Measurements from ENCODE around the gene MORC2. TPM values are rescaled to one million over a fixed set of nuclear protein-coding genes. Genes with fewer than 3 reads are reported as not detected.

MORC2 gene
- total and polyA plus RNA-seq, 4 experiments from 2014 or later: 9.5 to 46.3 (median 33.3) TPM

GRCh38 chr22:30891443-30891755, 77.2 kb downstream of the MORC2 start:
- H3K27me3 Mint-ChIP-seq: no peaks in the 10 kb centered on the region
- Histone ChIP-seq H3K27ac (ENCODE audit: low read depth, low read length) (no peak overlapping the region), H3K4me3 (ENCODE audit: low read length in 2 of 2) (no peak overlapping the region), H3K4me1 (ENCODE audit: insufficient read depth, low read length) (peaks cover 24% of the 10 kb centered on the region), H3K27me3 (ENCODE audit: insufficient read depth, low read length) (no peaks in the 10 kb centered on the region), H3K9me3 (ENCODE audit: control insufficient read depth in 1 of 2, low read length in 2 of 2) (no peaks in the 10 kb centered on the region), H3K36me3 (ENCODE audit: insufficient read depth, low read length) (no peaks in the 10 kb centered on the region)
- no peaks in the 10 kb centered on the region for H3K9me3 Mint-ChIP-seq
- POLR2A ChIA-PET (ENCODE audit: partially characterized antibody): no interaction called here
- DNase-seq: no peak
- peak overlapping the region in 1 of 7 donors; percentile 42 for H3K27ac Mint-ChIP-seq
- intact Hi-C loops (cut with micrococcal nuclease): no loop called here
- H3K4me1 Mint-ChIP-seq: peaks cover 15 to 39% (median 28%) of the 10 kb centered on the region in 4 donors
- H3K36me3 Mint-ChIP-seq: peaks cover 6 to 9% of the 10 kb centered on the region in 2 donors
- no peak overlapping the region for H3K4me3 Mint-ChIP-seq
- CTCF ChIA-PET (ENCODE audit: partially characterized antibody): interaction anchor here (1.0 to 3.4 kb wide), 4 partner anchors 13 to 284 kb away, joined by 3 to 25 read pairs (median 4); partner anchors contain the start of genes SLC35E4 and TCN2

GRCh38 chr22:30890686-30891442, 77.7 kb downstream of the MORC2 start:
- Mint-ChIP-seq H3K9me3 (no peaks in the 10 kb centered on the region), H3K27ac (no peak overlapping the region), H3K36me3 (peaks cover 6 to 9% of the 10 kb centered on the region in 2 donors), H3K27me3 (no peaks in the 10 kb centered on the region), H3K4me3 (no peak overlapping the region), H3K4me1 (peaks cover 15 to 39% (median 28%) of the 10 kb centered on the region in 4 donors)
- peak in 3 of 5 donors; percentile 17 to 23 (median 21) for DNase-seq
- peaks cover 24% of the 10 kb centered on the region for H3K4me1 ChIP-seq (ENCODE audit: insufficient read depth, low read length)
- H3K36me3 ChIP-seq (ENCODE audit: insufficient read depth, low read length): no peaks in the 10 kb centered on the region
- intact Hi-C loops (cut with micrococcal nuclease): loop anchor here (1.0 kb wide), 1 partner anchor 257 kb away; no protein-coding TSS in a partner anchor
- H3K27me3 ChIP-seq (ENCODE audit: insufficient read depth, low read length): no peaks in the 10 kb centered on the region
- POLR2A ChIA-PET (ENCODE audit: partially characterized antibody): no interaction called here
- no peak overlapping the region for H3K27ac ChIP-seq (ENCODE audit: low read depth, low read length)
- H3K9me3 ChIP-seq (ENCODE audit: control insufficient read depth in 1 of 2, low read length in 2 of 2): no peaks in the 10 kb centered on the region
- CTCF ChIA-PET (ENCODE audit: partially characterized antibody): interaction anchor here (0.6 to 3.4 kb wide), 6 partner anchors 13 to 283 kb away, joined by 3 to 25 read pairs (median 4); partner anchors contain the start of genes SLC35E4 and TCN2
- H3K4me3 ChIP-seq (ENCODE audit: low read length in 2 of 2): no peak overlapping the region

GRCh38 chr22:30889996-30890480, 78.5 kb downstream of the MORC2 start:
- no peak overlapping the region for H3K4me3 ChIP-seq (ENCODE audit: low read length in 2 of 2)
- Mint-ChIP-seq H3K27ac (peak overlapping the region in 2 of 7 donors; percentile 33 to 68), H3K27me3 (no peaks in the 10 kb centered on the region), H3K4me1 (peaks cover 15 to 37% (median 27%) of the 10 kb centered on the region in 4 donors), H3K36me3 (peaks cover 6 to 9% of the 10 kb centered on the region in 2 donors), H3K4me3 (no peak overlapping the region), H3K9me3 (no peaks in the 10 kb centered on the region)
- no peaks in the 10 kb centered on the region for H3K36me3 ChIP-seq (ENCODE audit: insufficient read depth, low read length)
- peaks cover 22% of the 10 kb centered on the region for H3K4me1 ChIP-seq (ENCODE audit: insufficient read depth, low read length)
- no peak overlapping the region for H3K27ac ChIP-seq (ENCODE audit: low read depth, low read length)
- no peaks in the 10 kb centered on the region for H3K9me3 ChIP-seq (ENCODE audit: control insufficient read depth in 1 of 2, low read length in 2 of 2)
- CTCF ChIA-PET (ENCODE audit: partially characterized antibody): interaction anchor here (1.0 to 3.4 kb wide), 3 partner anchors 14 to 256 kb away, joined by 4 to 25 read pairs (median 4); partner anchors contain the start of gene SLC35E4
- no peaks in the 10 kb centered on the region for H3K27me3 ChIP-seq (ENCODE audit: insufficient read depth, low read length)
- intact Hi-C loops (cut with micrococcal nuclease): loop anchor here (1.0 kb wide), 1 partner anchor 256 kb away; no protein-coding TSS in a partner anchor
- POLR2A ChIA-PET (ENCODE audit: partially characterized antibody): no interaction called here
- no peak for DNase-seq

- intact Hi-C loops (cut with micrococcal nuclease): no loop called here
- peaks cover 6 to 9% of the 10 kb centered on the region in 2 donors for H3K36me3 Mint-ChIP-seq
- H3K9me3 ChIP-seq (ENCODE audit: control insufficient read depth in 1 of 2, low read length in 2 of 2): no peaks in the 10 kb centered on the region
- peaks cover 16% of the 10 kb centered on the region for H3K4me1 ChIP-seq (ENCODE audit: insufficient read depth, low read length)
- H3K4me3 ChIP-seq (ENCODE audit: low read length in 2 of 2): no peak overlapping the region
- no peaks in the 10 kb centered on the region for H3K27me3 ChIP-seq (ENCODE audit: insufficient read depth, low read length)
- CTCF ChIA-PET (ENCODE audit: partially characterized antibody): interaction anchor here (3.4 kb wide), 1 partner anchor 255 kb away, joined by 25 read pairs; the partner anchor contains the start of gene SLC35E4
- no peak overlapping the region for H3K27ac ChIP-seq (ENCODE audit: low read depth, low read length)
- H3K27me3 Mint-ChIP-seq: no peaks in the 10 kb centered on the region
- POLR2A ChIA-PET (ENCODE audit: partially characterized antibody): no interaction called here
- H3K4me1 Mint-ChIP-seq: peaks cover 10 to 31% (median 22%) of the 10 kb centered on the region in 4 donors
- H3K36me3 ChIP-seq (ENCODE audit: insufficient read depth, low read length): no peaks in the 10 kb centered on the region
- no peak overlapping the region for H3K4me3 Mint-ChIP-seq
- H3K9me3 Mint-ChIP-seq: no peaks in the 10 kb centered on the region
- DNase-seq: no peak
- H3K27ac Mint-ChIP-seq: no peak overlapping the region
Observed at GRCh38 chr22:30889268-30889995, 79.1 kb downstream of the MORC2 start.

GRCh38 chr22:30887861-30888260, 80.7 kb downstream of the MORC2 start:
- ChIA-PET POLR2A (ENCODE audit: partially characterized antibody) (no interaction called here), CTCF (ENCODE audit: partially characterized antibody) (interaction anchor here (0.8 kb wide), 1 partner anchor 253 kb away, joined by 3 read pairs; no protein-coding TSS in a partner anchor)
- no peaks in the 10 kb centered on the region for H3K27me3 ChIP-seq (ENCODE audit: insufficient read depth, low read length)
- no peak overlapping the region for H3K4me3 Mint-ChIP-seq
- no peaks in the 10 kb centered on the region for H3K27me3 Mint-ChIP-seq
- no peak overlapping the region for H3K27ac ChIP-seq (ENCODE audit: low read depth, low read length)
- H3K9me3 ChIP-seq (ENCODE audit: control insufficient read depth in 1 of 2, low read length in 2 of 2): no peaks in the 10 kb centered on the region
- H3K4me3 ChIP-seq (ENCODE audit: low read length in 2 of 2): no peak overlapping the region
- H3K27ac Mint-ChIP-seq: no peak overlapping the region
- intact Hi-C loops (cut with micrococcal nuclease): no loop called here
- peaks cover 2 to 15% (median 9%) of the 10 kb centered on the region in 4 donors for H3K4me1 Mint-ChIP-seq
- no peaks in the 10 kb centered on the region for H3K9me3 Mint-ChIP-seq
- peaks cover 6 to 9% of the 10 kb centered on the region in 2 donors for H3K36me3 Mint-ChIP-seq
- peaks cover under 1% of the 10 kb centered on the region for H3K4me1 ChIP-seq (ENCODE audit: insufficient read depth, low read length)
- H3K36me3 ChIP-seq (ENCODE audit: insufficient read depth, low read length): no peaks in the 10 kb centered on the region
- no peak for DNase-seq

GRCh38 chr22:30887453-30887852, 81.1 kb downstream of the MORC2 start:
- Mint-ChIP-seq H3K4me1 (peaks cover 2 to 13% (median 9%) of the 10 kb centered on the region in 4 donors), H3K27me3 (no peaks in the 10 kb centered on the region), H3K36me3 (peaks cover 6 to 9% of the 10 kb centered on the region in 2 donors), H3K9me3 (no peaks in the 10 kb centered on the region), H3K27ac (no peak overlapping the region), H3K4me3 (no peak overlapping the region)
- H3K9me3 ChIP-seq (ENCODE audit: control insufficient read depth in 1 of 2, low read length in 2 of 2): no peaks in the 10 kb centered on the region
- H3K4me3 ChIP-seq (ENCODE audit: low read length in 2 of 2): no peak overlapping the region
- H3K36me3 ChIP-seq (ENCODE audit: insufficient read depth, low read length): no peaks in the 10 kb centered on the region
- no peak for DNase-seq
- ChIA-PET CTCF (ENCODE audit: partially characterized antibody) (no interaction called here), POLR2A (ENCODE audit: partially characterized antibody) (no interaction called here)
- H3K27ac ChIP-seq (ENCODE audit: low read depth, low read length): no peak overlapping the region
- intact Hi-C loops (cut with micrococcal nuclease): no loop called here
- H3K4me1 ChIP-seq (ENCODE audit: insufficient read depth, low read length): no peaks in the 10 kb centered on the region
- H3K27me3 ChIP-seq (ENCODE audit: insufficient read depth, low read length): no peaks in the 10 kb centered on the region

- H3K27ac ChIP-seq (ENCODE audit: low read depth, low read length): no peak overlapping the region
- POLR2A ChIA-PET (ENCODE audit: partially characterized antibody): no interaction called here
- intact Hi-C loops (cut with micrococcal nuclease): no loop called here
- Mint-ChIP-seq H3K36me3 (peaks cover 3 to 8% of the 10 kb centered on the region in 2 donors), H3K9me3 (no peaks in the 10 kb centered on the region), H3K27ac (no peak overlapping the region), H3K27me3 (no peaks in the 10 kb centered on the region), H3K4me1 (peaks cover 0 to 4% (median 2%) of the 10 kb centered on the region in 4 donors), H3K4me3 (no peak overlapping the region)
- CTCF ChIA-PET (ENCODE audit: partially characterized antibody): no interaction called here
- no peaks in the 10 kb centered on the region for H3K36me3 ChIP-seq (ENCODE audit: insufficient read depth, low read length)
- H3K27me3 ChIP-seq (ENCODE audit: insufficient read depth, low read length): no peaks in the 10 kb centered on the region
- no peaks in the 10 kb centered on the region for H3K9me3 ChIP-seq (ENCODE audit: control insufficient read depth in 1 of 2, low read length in 2 of 2)
- H3K4me1 ChIP-seq (ENCODE audit: insufficient read depth, low read length): no peaks in the 10 kb centered on the region
- DNase-seq: no peak
- H3K4me3 ChIP-seq (ENCODE audit: low read length in 2 of 2): no peak overlapping the region
Observed at GRCh38 chr22:30885591-30885990, 83.0 kb downstream of the MORC2 start.
